22Rv1 (cell line): ENCODE results near the gene NPTX2.

Source experiments
- CTCF ChIP-seq: fragments of 450-650 bp; IDR thresholded peaks from 2 replicates; pipeline ENCODE4 v1.5.1; 2017; ENCODE audit warnings: mild to moderate bottlenecking
- ZFX ChIP-seq: fragments of 450-650 bp; IDR thresholded peaks from 2 replicates; pipeline ENCODE4 v1.6.1; 2017; ENCODE audit warnings: antibody characterized with exemption, borderline replicate concordance

GRCh38 chr7:98598846-98599615, 18.1 kb upstream of the NPTX2 start:
- TF ChIP-seq CTCF (no peak), ZFX (no peak)
